ENCODE measurements around the gene NDUFV2. TPM values are rescaled to one million over a fixed set of nuclear protein-coding genes. Genes with fewer than 3 reads are reported as not detected.

Gene NDUFV2
- total RNA-seq, 5 donors from 2014 or later (not counting 1 experiment from before 2014, with no cell fraction given) = 148 to 201 (median 156) TPM

DNA sequence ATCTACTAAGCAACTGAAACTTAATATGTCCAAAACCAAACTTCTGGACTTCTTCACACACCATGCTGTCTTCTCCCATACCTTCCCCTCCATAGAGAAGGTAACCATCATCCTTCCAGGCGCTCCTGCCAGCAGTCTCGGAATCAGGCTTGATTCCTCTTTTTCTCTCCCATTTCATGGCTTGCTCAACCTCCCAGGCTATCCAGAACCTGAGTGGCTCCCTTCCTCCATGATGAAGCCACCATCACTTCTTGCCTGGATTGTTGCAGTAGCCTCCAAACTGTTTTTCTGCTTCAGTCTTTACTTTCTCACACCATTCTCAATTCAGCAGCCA lies 40.1 kb upstream of the NDUFV2 start:
- Mint-ChIP-seq H3K27ac (no peak overlapping the region), H3K36me3 (no peaks in the 10 kb centered on the region), H3K27me3 (peaks cover 0 to 3% of the 10 kb centered on the region in 2 donors), H3K4me1 (peaks cover 0 to 15% (median 0%) of the 10 kb centered on the region in 3 donors), H3K4me3 (no peak overlapping the region), H3K9me3 (no peaks in the 10 kb centered on the region)
- Histone ChIP-seq H3K4me3 (ENCODE audit: control insufficient read depth in 1 of 2, extremely low read depth in 1 of 2, low read length in 1 of 2) (no peak overlapping the region), H3K36me3 (ENCODE audit: control insufficient read depth in 2 of 2, extremely low read depth in 1 of 2, insufficient read depth in 1 of 2, low read length in 1 of 2) (no peaks in the 10 kb centered on the region), H3K9me3 (no peaks in the 10 kb centered on the region), H3K27ac (ENCODE audit: low read length) (no peak overlapping the region), H3K4me1 (ENCODE audit: control insufficient read depth in 1 of 2, extremely low read depth in 1 of 2, insufficient read depth in 2 of 2, low read length in 2 of 2) (no peaks in the 10 kb centered on the region), H3K27me3 (replicated peaks in 1 of 2; ENCODE audit: control insufficient read depth in 2 of 2, extremely low read depth in 1 of 2, insufficient read depth in 2 of 2, low read length in 1 of 2) (peaks cover 0 to 9% of the 10 kb centered on the region in 2 experiments)
- CTCF ChIA-PET = no interaction called here
- no peak for ATAC-seq (replicated peaks in 1 of 4)
- DNase-seq = no peak
- POLR2A ChIA-PET = interaction anchor here in 1 of 2 donors (0.7 kb wide), 1 partner anchor 54 kb away, joined by 5 read pairs; no protein-coding TSS in a partner anchor
- WGBS (ENCODE audit: insufficient coverage) = 78% methylated on average over 2 of the region's 2 CpGs

DNA sequence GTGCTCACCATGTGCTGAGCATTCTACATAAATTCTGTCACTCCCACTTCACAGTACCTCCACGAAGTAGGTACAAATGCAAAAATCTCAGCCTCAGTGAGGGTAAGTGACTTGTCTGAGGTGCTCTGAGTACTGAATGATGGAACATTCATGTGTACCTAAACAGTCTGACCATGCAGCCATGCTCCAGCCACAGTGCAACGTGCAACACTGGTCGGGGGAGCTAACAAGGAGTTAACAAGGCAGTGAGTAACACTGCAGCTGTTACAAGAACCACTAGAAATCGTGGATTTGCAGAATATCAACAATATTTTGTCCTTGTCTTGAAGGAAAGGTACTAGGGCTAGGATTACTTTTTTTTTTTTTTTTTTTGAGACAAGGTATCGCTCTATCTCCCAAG lies 36.6 kb upstream of the NDUFV2 start:
- WGBS (ENCODE audit: insufficient coverage) = 85% methylated on average over 2 of the region's 5 CpGs
- no peaks in the 10 kb centered on the region for H3K9me3 Mint-ChIP-seq
- no peaks in the 10 kb centered on the region for H3K4me1 ChIP-seq (ENCODE audit: control insufficient read depth in 1 of 2, extremely low read depth in 1 of 2, insufficient read depth in 2 of 2, low read length in 2 of 2)

DNA sequence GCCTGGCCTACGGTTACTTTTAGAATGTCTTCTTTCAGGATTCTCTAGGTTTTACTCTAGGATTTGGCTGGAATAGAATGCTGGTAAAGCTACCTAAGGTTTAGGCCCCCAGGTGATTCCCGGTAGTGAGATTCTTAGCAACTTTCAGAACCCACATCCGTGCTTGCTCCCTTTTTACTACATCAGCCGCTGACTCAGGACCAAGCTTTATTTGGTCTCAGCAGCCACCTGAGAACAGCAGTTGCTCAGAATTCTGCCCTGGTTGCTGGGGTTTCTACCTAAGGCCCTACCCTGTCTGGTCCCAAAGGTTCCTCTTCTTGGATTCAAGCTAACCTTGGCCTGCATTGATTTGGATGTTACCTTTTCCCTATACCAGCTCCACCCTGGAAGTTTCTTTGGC lies 36.1 kb upstream of the NDUFV2 start:
- H3K36me3 Mint-ChIP-seq = no peaks in the 10 kb centered on the region
- no peaks in the 10 kb centered on the region for H3K9me3 Mint-ChIP-seq
- no peak overlapping the region for H3K4me3 Mint-ChIP-seq
- WGBS (ENCODE audit: insufficient coverage) = 100% methylated on average over 1 of the region's 4 CpGs
- peak in 2 of 4 experiments; percentile 17 to 23 for ATAC-seq (replicated peaks in 1 of 4)
- no peaks in the 10 kb centered on the region for H3K27me3 Mint-ChIP-seq
- H3K27ac ChIP-seq (ENCODE audit: low read length) = peak overlapping the region; percentile 12
- peaks cover 0 to 5% of the 10 kb centered on the region in 2 experiments for H3K27me3 ChIP-seq (replicated peaks in 1 of 2; ENCODE audit: control insufficient read depth in 2 of 2, extremely low read depth in 1 of 2, insufficient read depth in 2 of 2, low read length in 1 of 2)
- ChIA-PET CTCF (interaction anchor here (0.6 to 1.0 kb wide), 3 partner anchors 11 to 252 kb away, joined by 3 to 7 read pairs (median 4); no protein-coding TSS in a partner anchor), POLR2A (interaction anchor here (0.6 to 0.7 kb wide), 2 partner anchors 13 to 225 kb away, joined by 3 read pairs; no protein-coding TSS in a partner anchor)
- no peak for DNase-seq
- no peaks in the 10 kb centered on the region for H3K36me3 ChIP-seq (ENCODE audit: control insufficient read depth in 2 of 2, extremely low read depth in 1 of 2, insufficient read depth in 1 of 2, low read length in 1 of 2)
- H3K27ac Mint-ChIP-seq = no peak overlapping the region
- no peak overlapping the region for H3K4me3 ChIP-seq (ENCODE audit: control insufficient read depth in 1 of 2, extremely low read depth in 1 of 2, low read length in 1 of 2)
- no peaks in the 10 kb centered on the region for H3K9me3 ChIP-seq
- H3K4me1 Mint-ChIP-seq = peaks cover 0 to 15% (median 0%) of the 10 kb centered on the region in 3 donors
- H3K4me1 ChIP-seq (ENCODE audit: control insufficient read depth in 1 of 2, extremely low read depth in 1 of 2, insufficient read depth in 2 of 2, low read length in 2 of 2) = no peaks in the 10 kb centered on the region

More for the DNA sequence above, 36.6 kb upstream of the NDUFV2 start:
- no peaks in the 10 kb centered on the region for H3K36me3 ChIP-seq (ENCODE audit: control insufficient read depth in 2 of 2, extremely low read depth in 1 of 2, insufficient read depth in 1 of 2, low read length in 1 of 2)
- no peak overlapping the region for H3K4me3 Mint-ChIP-seq
- H3K36me3 Mint-ChIP-seq = no peaks in the 10 kb centered on the region
- no peaks in the 10 kb centered on the region for H3K27me3 Mint-ChIP-seq
- no peak for DNase-seq
- H3K4me1 Mint-ChIP-seq = peaks cover 0 to 15% (median 0%) of the 10 kb centered on the region in 3 donors
- ChIA-PET POLR2A (interaction anchor here (0.6 to 1.1 kb wide), 3 partner anchors 91 to 225 kb away, joined by 3 to 4 read pairs (median 3); no protein-coding TSS in a partner anchor), CTCF (interaction anchor here (0.6 to 1.0 kb wide), 3 partner anchors 12 to 252 kb away, joined by 3 to 7 read pairs (median 4); no protein-coding TSS in a partner anchor)
- H3K27me3 ChIP-seq (replicated peaks in 1 of 2; ENCODE audit: control insufficient read depth in 2 of 2, extremely low read depth in 1 of 2, insufficient read depth in 2 of 2, low read length in 1 of 2) = peaks cover 0 to 5% of the 10 kb centered on the region in 2 experiments
- no peak overlapping the region for H3K27ac ChIP-seq (ENCODE audit: low read length)
- H3K9me3 ChIP-seq = no peaks in the 10 kb centered on the region
- H3K27ac Mint-ChIP-seq = no peak overlapping the region
- no peak for ATAC-seq (replicated peaks in 1 of 4)
- no peak overlapping the region for H3K4me3 ChIP-seq (ENCODE audit: control insufficient read depth in 1 of 2, extremely low read depth in 1 of 2, low read length in 1 of 2)

DNA sequence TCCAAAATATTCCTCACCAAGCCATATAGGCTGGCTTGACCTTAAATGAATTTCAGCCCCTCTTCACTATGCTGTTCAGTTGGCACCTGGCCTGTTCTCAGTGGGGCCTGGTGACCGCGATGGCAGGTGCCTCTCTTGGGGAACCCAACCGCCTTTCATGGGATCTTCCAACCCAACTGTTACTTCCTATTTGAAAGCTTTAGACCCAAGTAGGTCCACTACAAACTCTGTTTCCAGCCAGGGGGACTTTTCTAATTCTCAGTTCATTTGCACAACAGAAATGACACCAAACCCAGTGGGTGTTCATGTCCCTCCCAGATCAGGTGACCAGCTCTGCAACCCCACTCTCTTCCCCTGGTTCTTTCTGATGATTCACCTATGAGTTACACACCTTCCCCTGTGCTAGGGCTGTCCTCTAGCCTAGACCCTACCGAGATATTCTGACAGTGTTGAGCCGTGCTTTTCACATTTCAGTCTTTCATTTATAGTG lies 35.6 kb upstream of the NDUFV2 start:
- Mint-ChIP-seq H3K27ac (peak overlapping the region in 1 of 2 donors; percentile 51), H3K36me3 (no peaks in the 10 kb centered on the region), H3K4me3 (no peak overlapping the region), H3K4me1 (peaks cover 0 to 15% (median 0%) of the 10 kb centered on the region in 3 donors), H3K9me3 (no peaks in the 10 kb centered on the region), H3K27me3 (no peaks in the 10 kb centered on the region)
- DNase-seq = no peak
- Histone ChIP-seq H3K4me1 (ENCODE audit: control insufficient read depth in 1 of 2, extremely low read depth in 1 of 2, insufficient read depth in 2 of 2, low read length in 2 of 2) (no peaks in the 10 kb centered on the region), H3K9me3 (no peaks in the 10 kb centered on the region), H3K36me3 (ENCODE audit: control insufficient read depth in 2 of 2, extremely low read depth in 1 of 2, insufficient read depth in 1 of 2, low read length in 1 of 2) (no peaks in the 10 kb centered on the region), H3K27ac (ENCODE audit: low read length) (peak overlapping the region; percentile 12), H3K27me3 (replicated peaks in 1 of 2; ENCODE audit: control insufficient read depth in 2 of 2, extremely low read depth in 1 of 2, insufficient read depth in 2 of 2, low read length in 1 of 2) (peaks cover 0 to 5% of the 10 kb centered on the region in 2 experiments), H3K4me3 (ENCODE audit: control insufficient read depth in 1 of 2, extremely low read depth in 1 of 2, low read length in 1 of 2) (no peak overlapping the region)
- WGBS (ENCODE audit: insufficient coverage) = 100% methylated on average over 3 of the region's 5 CpGs
- ChIA-PET CTCF (interaction anchor here in 1 of 2 donors (1.0 kb wide), 1 partner anchor 11 kb away, joined by 7 read pairs; no protein-coding TSS in a partner anchor), POLR2A (interaction anchor here in 1 of 2 donors (0.7 kb wide), 1 partner anchor 13 kb away, joined by 3 read pairs; no protein-coding TSS in a partner anchor)
- no peak for ATAC-seq (replicated peaks in 1 of 4)

DNA sequence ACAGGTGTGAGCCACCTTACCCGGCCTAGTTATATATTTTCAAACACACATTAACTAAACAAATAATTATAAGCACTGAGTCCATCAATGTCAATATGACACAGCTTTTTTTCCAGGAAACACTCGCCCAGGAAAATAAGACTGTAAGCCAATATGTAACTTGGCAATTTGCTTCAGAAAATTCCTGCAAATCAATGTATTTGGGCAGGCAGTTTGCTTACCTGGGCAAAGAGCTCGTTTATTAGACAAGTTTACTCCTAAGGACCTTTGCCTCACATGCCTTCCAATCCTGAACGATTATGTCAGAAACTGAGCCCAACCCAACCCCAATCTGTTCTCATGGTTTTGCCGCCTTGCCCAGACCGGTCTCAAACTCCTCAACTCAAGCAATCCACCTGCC lies 34.7 kb upstream of the NDUFV2 start:
- Histone ChIP-seq H3K36me3 (ENCODE audit: control insufficient read depth in 2 of 2, extremely low read depth in 1 of 2, insufficient read depth in 1 of 2, low read length in 1 of 2) (no peaks in the 10 kb centered on the region), H3K27ac (ENCODE audit: low read length) (no peak overlapping the region), H3K27me3 (replicated peaks in 1 of 2; ENCODE audit: control insufficient read depth in 2 of 2, extremely low read depth in 1 of 2, insufficient read depth in 2 of 2, low read length in 1 of 2) (peaks cover 0 to 3% of the 10 kb centered on the region in 2 experiments), H3K4me3 (ENCODE audit: control insufficient read depth in 1 of 2, extremely low read depth in 1 of 2, low read length in 1 of 2) (no peak overlapping the region), H3K9me3 (no peaks in the 10 kb centered on the region), H3K4me1 (ENCODE audit: control insufficient read depth in 1 of 2, extremely low read depth in 1 of 2, insufficient read depth in 2 of 2, low read length in 2 of 2) (no peaks in the 10 kb centered on the region)
- Mint-ChIP-seq H3K36me3 (no peaks in the 10 kb centered on the region), H3K4me1 (peaks cover 0 to 12% (median 0%) of the 10 kb centered on the region in 3 donors), H3K9me3 (no peaks in the 10 kb centered on the region), H3K27ac (no peak overlapping the region), H3K27me3 (no peaks in the 10 kb centered on the region), H3K4me3 (no peak overlapping the region)
- DNase-seq (no peak), ATAC-seq (replicated peaks in 1 of 4) (no peak)
- POLR2A ChIA-PET = no interaction called here
- CTCF ChIA-PET = interaction anchor here in 1 of 2 donors (0.6 kb wide), 1 partner anchor 41 kb away, joined by 5 read pairs; no protein-coding TSS in a partner anchor
- WGBS (ENCODE audit: insufficient coverage) = 82% methylated on average over 3 of the region's 6 CpGs

DNA sequence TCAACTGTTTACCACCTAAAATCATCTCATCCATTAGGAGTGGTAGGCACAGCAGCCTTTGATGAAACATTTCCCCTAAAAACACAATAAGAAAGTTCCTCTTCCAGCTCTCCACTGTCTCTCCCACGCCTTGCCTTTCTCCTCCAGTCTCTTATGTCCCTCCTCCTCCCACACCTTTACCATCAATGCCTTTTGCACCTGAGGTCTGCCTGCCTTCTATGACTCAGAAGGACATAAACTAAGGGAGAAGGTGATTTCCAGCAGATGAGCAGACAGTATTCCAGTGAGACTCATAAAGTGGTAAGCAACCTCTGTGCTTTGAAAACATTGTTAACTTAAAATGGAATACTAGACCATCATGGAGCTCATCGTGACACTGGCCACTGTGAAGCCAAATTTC lies 34.2 kb upstream of the NDUFV2 start:
- Mint-ChIP-seq H3K9me3 (no peaks in the 10 kb centered on the region), H3K4me3 (no peak overlapping the region), H3K36me3 (no peaks in the 10 kb centered on the region), H3K4me1 (peaks cover under 1 to 14% (median 2%) of the 10 kb centered on the region in 3 donors), H3K27me3 (no peaks in the 10 kb centered on the region), H3K27ac (no peak overlapping the region)
- H3K4me1 ChIP-seq (ENCODE audit: control insufficient read depth in 1 of 2, extremely low read depth in 1 of 2, insufficient read depth in 2 of 2, low read length in 2 of 2) = no peaks in the 10 kb centered on the region
- ATAC-seq (replicated peaks in 1 of 4) (no peak), DNase-seq (no peak)
- H3K27me3 ChIP-seq (replicated peaks in 1 of 2; ENCODE audit: control insufficient read depth in 2 of 2, extremely low read depth in 1 of 2, insufficient read depth in 2 of 2, low read length in 1 of 2) = no peaks in the 10 kb centered on the region
- H3K36me3 ChIP-seq (ENCODE audit: control insufficient read depth in 2 of 2, extremely low read depth in 1 of 2, insufficient read depth in 1 of 2, low read length in 1 of 2) = no peaks in the 10 kb centered on the region
- H3K9me3 ChIP-seq = no peaks in the 10 kb centered on the region
- 90% methylated on average over 2 of the region's 2 CpGs for WGBS (ENCODE audit: insufficient coverage)
- ChIA-PET POLR2A (interaction anchor here in 1 of 2 donors (0.6 kb wide), 1 partner anchor 151 kb away, joined by 4 read pairs; no protein-coding TSS in a partner anchor), CTCF (no interaction called here)
- no peak overlapping the region for H3K4me3 ChIP-seq (ENCODE audit: control insufficient read depth in 1 of 2, extremely low read depth in 1 of 2, low read length in 1 of 2)
- H3K27ac ChIP-seq (ENCODE audit: low read length) = no peak overlapping the region

Measured in T-cell (primary cell).